OCI-LY7 (cell line): Measurements from ENCODE around the gene CTNNBL1. TPM values are rescaled to one million over a fixed set of nuclear protein-coding genes. Genes with fewer than 3 reads are reported as not detected.

ENCODE experiments used
- BruUV-seq: library from RNA; stranded (reverse); fragments of 400-500 nt; replicated peaks from 2 replicates; lab custom pipeline; 2021; lab: Mats Ljungman, UMichigan
- CTCF ChIA-PET: fragments of 300-600 bp; sonication (Branson Sonifier 250); formaldehyde crosslinking; loops from one replicate; lab custom pipeline; 2022; ENCODE audit warnings: antibody characterized with exemption; ENCODE audit not compliant: unreplicated experiment; lab: Charles Lee
- POLR2A ChIA-PET: fragments of 300-600 bp; sonication (Branson Sonifier 250); formaldehyde crosslinking; loops from one replicate; lab custom pipeline; 2022; ENCODE audit warnings: antibody characterized with exemption; lab: Charles Lee
- DNase-seq: peaks from one replicate; pipeline ENCODE4 v3.0.0-alpha.2; 2015; ENCODE audit warnings: low spot score
- H2AFZ ChIP-seq: fragments of 200-600 bp; sonication (generic), shearing (Covaris generic); 2 replicates; pipeline ENCODE4 v1.6.1; 2014; ENCODE audit warnings: mild to moderate bottlenecking, antibody characterized with exemption, low read length, moderate library complexity
- H3K27ac ChIP-seq: fragments of 200-600 bp; sonication (generic); 2 replicates; pipeline ENCODE4 v1.5.1; 2014; ENCODE audit warnings: mixed run types, low read depth, mild to moderate bottlenecking, moderate library complexity, low read length, inconsistent platforms; ENCODE audit not compliant: poor library complexity, severe bottlenecking
- H3K36me3 ChIP-seq: fragments of 200-600 bp; sonication (generic); 2 replicates; pipeline ENCODE4 v1.6.1; 2014; ENCODE audit warnings: mild to moderate bottlenecking, antibody characterized with exemption, low read length, moderate library complexity, mixed read lengths; ENCODE audit not compliant: insufficient read depth
- H3K4me1 ChIP-seq: fragments of 200-600 bp; sonication (generic); 2 replicates; pipeline ENCODE4 v1.5.1; 2014; ENCODE audit warnings: mild to moderate bottlenecking, low read length; ENCODE audit not compliant: insufficient read depth, poor library complexity, severe bottlenecking
- H3K4me2 ChIP-seq: fragments of 200-600 bp; sonication (generic); 2 replicates; pipeline ENCODE4 v1.6.1; 2014; ENCODE audit warnings: mild to moderate bottlenecking, low read length
- H3K4me3 ChIP-seq: fragments of 200-600 bp; sonication (generic); 2 replicates; pipeline ENCODE4 v1.5.1; 2014; ENCODE audit warnings: mild to moderate bottlenecking, low read depth, low read length; ENCODE audit not compliant: poor library complexity, severe bottlenecking
- H3K79me2 ChIP-seq: fragments of 200-600 bp; sonication (generic); 2 replicates; pipeline ENCODE4 v1.6.1; 2016; ENCODE audit warnings: low read depth, mild to moderate bottlenecking, low read length, moderate library complexity, mixed read lengths; ENCODE audit not compliant: insufficient read depth
- H3K9me2 ChIP-seq: fragments of 200-600 bp; sonication (generic); 2 replicates; pipeline ENCODE4 v1.6.1; 2016; ENCODE audit warnings: mild to moderate bottlenecking, low read length, mixed read lengths; ENCODE audit not compliant: insufficient read depth
- H3K9me3 ChIP-seq: fragments of 200-600 bp; sonication (generic); 2 replicates; pipeline ENCODE4 v1.6.1; 2014; ENCODE audit warnings: mild to moderate bottlenecking, mixed run types, low read length, mixed read lengths
- H4K20me1 ChIP-seq: fragments of 200-600 bp; sonication (generic); 2 replicates; pipeline ENCODE4 v1.6.1; 2014; ENCODE audit warnings: mild to moderate bottlenecking, antibody characterized with exemption, low read length, moderate library complexity, mixed read lengths; ENCODE audit not compliant: insufficient read depth
- CTCF ChIP-seq: fragments of 200-600 bp; sonication (generic); conservative IDR thresholded peaks from 2 replicates; pipeline ENCODE4 v1.5.1; 2014; ENCODE audit warnings: mild to moderate bottlenecking, antibody characterized with exemption, low read length, moderate library complexity, mixed read lengths
- EZH2phosphoT487 ChIP-seq: fragments of 200-600 bp; sonication (generic); IDR thresholded peaks from 2 replicates; pipeline ENCODE4 v1.6.1; 2018; ENCODE audit warnings: low read depth, borderline replicate concordance, mild to moderate bottlenecking, mixed run types, antibody characterized with exemption, low read length, moderate library complexity, mixed read lengths
- intact Hi-C: fragments of 100-400 bp; cut with micrococcal nuclease; formaldehyde crosslinking; loops from one replicate; pipeline ENCODE4 v1.10.0; 2022; ENCODE audit not compliant: unreplicated experiment
- total RNA-seq, 2 experiments: library from RNA; depleted of rRNA in 1 of 2; stranded (reverse); fragments of >200 nt in 1 of 2; shearing (Covaris generic) in 1 of 2; gene quantifications; 2 replicates each; pipeline ENCODE4 v1.2.3, GENCODE V29; 2014 to 2022

CTNNBL1 gene
- total RNA-seq, 2 experiments from 2014 or later, result 38.0 to 90.0 TPM

- Histone ChIP-seq H2AFZ (no peak overlapping the region), H3K4me3 (no peak overlapping the region), H3K36me3 (0 out of 2 replicates have a peak, but pooled peaks cover 4% of the 10 kb centered on the region), H3K79me2 (0 out of 2 replicates have a peak, but pooled peaks cover 9% of the 10 kb centered on the region), H3K9me3 (no peaks in the 10 kb centered on the region), H3K9me2 (no peaks in the 10 kb centered on the region), H3K4me1 (no peaks in the 10 kb centered on the region), H3K27ac (no peak overlapping the region), H3K4me2 (no peak overlapping the region), H4K20me1 (no peaks in the 10 kb centered on the region)
- ChIA-PET CTCF (no interaction called here), POLR2A (interaction anchor here (0.7 kb wide), 2 partner anchors 22 to 118 kb away, joined by 3 to 4 read pairs; no protein-coding TSS in a partner anchor)
- TF ChIP-seq EZH2phosphoT487, result no peak
- TF ChIP-seq CTCF, result no peak
- BruUV-seq, result no TSS peak
- no peak for DNase-seq
- intact Hi-C loops, result no loop called here
Measured at GRCh38 chr20:37727957-37728634, 34.3 kb downstream of the CTNNBL1 start.

- H2AFZ ChIP-seq, result no peak overlapping the region
- peaks cover 9% of the 10 kb centered on the region; the same call in 1 of the 2 replicates for H3K36me3 ChIP-seq
- no peak for DNase-seq
- H3K4me2 ChIP-seq, result no peak overlapping the region
- H4K20me1 ChIP-seq, result no peaks in the 10 kb centered on the region
- H3K9me2 ChIP-seq, result no peaks in the 10 kb centered on the region
- no peak overlapping the region for H3K27ac ChIP-seq
- intact Hi-C loops, result no loop called here
- H3K79me2 ChIP-seq, result 0 out of 2 replicates have a peak, but pooled peaks cover 7% of the 10 kb centered on the region
- ChIA-PET CTCF (no interaction called here), POLR2A (interaction anchor here (0.7 kb wide), 1 partner anchor 22 kb away, joined by 3 read pairs; no protein-coding TSS in a partner anchor)
- no TSS peak for BruUV-seq
- no peak overlapping the region for H3K4me3 ChIP-seq
- no peaks in the 10 kb centered on the region for H3K9me3 ChIP-seq
- TF ChIP-seq CTCF (no peak), EZH2phosphoT487 (no peak)
- H3K4me1 ChIP-seq, result no peaks in the 10 kb centered on the region
Measured at GRCh38 chr20:37728635-37728983, 34.8 kb downstream of the CTNNBL1 start.

- no peak overlapping the region for H2AFZ ChIP-seq
- intact Hi-C loops, result no loop called here
- no peak for TF ChIP-seq CTCF
- TF ChIP-seq EZH2phosphoT487, result no peak
- no peak for DNase-seq
- POLR2A ChIA-PET, result interaction anchor here (0.6 kb wide), 1 partner anchor 33 kb away, joined by 3 read pairs; no protein-coding TSS in a partner anchor
- CTCF ChIA-PET, result no interaction called here
- H3K9me2 ChIP-seq, result no peaks in the 10 kb centered on the region
- no peak overlapping the region for H3K4me2 ChIP-seq
- no peaks in the 10 kb centered on the region for H3K79me2 ChIP-seq
- no TSS peak for BruUV-seq
- H3K27ac ChIP-seq, result no peak overlapping the region
- no peaks in the 10 kb centered on the region for H3K4me1 ChIP-seq
- H3K9me3 ChIP-seq, result no peaks in the 10 kb centered on the region
- H3K36me3 ChIP-seq, result peaks cover 17% of the 10 kb centered on the region; the same call in 1 of the 2 replicates
- H4K20me1 ChIP-seq, result no peaks in the 10 kb centered on the region
- no peak overlapping the region for H3K4me3 ChIP-seq
Measured at GRCh38 chr20:37729452-37729851, 35.6 kb downstream of the CTNNBL1 start.
